Thyroid gland (tissue), 4 donors: Measurements from ENCODE around the gene ABCG1. TPM values are rescaled to one million over a fixed set of nuclear protein-coding genes. Genes with fewer than 3 reads are reported as not detected.

Source experiments
- DNase-seq, 2 donors: peaks; one replicate each; pipeline ENCODE4 v3.0.0-alpha.2; 2019
- H3K27ac ChIP-seq, 3 donors: fragments of 200-600 bp; sonication (generic); 1 replicate in 2 of 3; 2 replicates in 1 of 3; pipeline ENCODE4 v1.5.1; 2016 to 2019; ENCODE audit warnings: mild to moderate bottlenecking in 1 of 3, moderate library complexity in 1 of 3
- H3K27me3 ChIP-seq: fragments of 200-600 bp; sonication (generic); one replicate; pipeline ENCODE4 v1.5.1; 2019
- H3K36me3 ChIP-seq, 2 donors: fragments of 200-600 bp; sonication (generic); one replicate each; pipeline ENCODE4 v1.5.1; 2016 to 2019
- H3K4me1 ChIP-seq, 2 donors: fragments of 200-600 bp; sonication (generic); one replicate each; pipeline ENCODE4 v1.5.1; 2017 to 2019
- H3K4me3 ChIP-seq, 3 donors: fragments of 200-600 bp; sonication (generic); replicated peaks in 1 of 3; 1 replicate in 2 of 3; 2 replicates in 1 of 3; pipeline ENCODE4 v1.5.1; 2016; ENCODE audit warnings: mild to moderate bottlenecking in 1 of 3
- H3K9me3 ChIP-seq: fragments of 200-600 bp; sonication (generic); one replicate; pipeline ENCODE4 v1.5.1; 2017
- POLR2A ChIP-seq, 2 donors: fragments of 450-650 bp; IDR thresholded peaks; one replicate each; pipeline ENCODE4 v1.6.1; 2017; ENCODE audit warnings: antibody characterized with exemption in 2 of 2, mild to moderate bottlenecking in 2 of 2, moderate library complexity in 1 of 2
- WGBS, 2 donors: methylation state at CpG; one replicate each; pipeline ENCODE4 v1.1.5; 2017; 5-methylcytosine and 5-hydroxymethylcytosine counted together
- intact Hi-C: fragments of 100-400 bp; cut with DNase I; formaldehyde crosslinking; loops from one replicate; pipeline ENCODE4 v1.15.1; 2023
- total RNA-seq, 4 donors: library from RNA; depleted of rRNA; stranded (reverse); fragments of >200 nt; gene quantifications; one replicate each; pipeline ENCODE4 v1.2.3, GENCODE V29; 2016
- TF ChIP-seq, protein P1 (sequence below), 6 experiments: fragments of 200-600 bp in 3 of 6; fragments of 450-650 bp in 3 of 6; sonication (generic) in 3 of 6; IDR thresholded peaks; one replicate each; pipeline ENCODE4 v1.5.1; 2016 to 2019; ENCODE audit warnings: antibody characterized with exemption in 6 of 6, mild to moderate bottlenecking in 2 of 6, inconsistent platforms in 1 of 6, moderate library complexity in 1 of 6

ABCG1 gene
- total RNA-seq, 4 donors from 2014 or later: 13.8 to 34.1 (median 18.9) TPM

DNA sequence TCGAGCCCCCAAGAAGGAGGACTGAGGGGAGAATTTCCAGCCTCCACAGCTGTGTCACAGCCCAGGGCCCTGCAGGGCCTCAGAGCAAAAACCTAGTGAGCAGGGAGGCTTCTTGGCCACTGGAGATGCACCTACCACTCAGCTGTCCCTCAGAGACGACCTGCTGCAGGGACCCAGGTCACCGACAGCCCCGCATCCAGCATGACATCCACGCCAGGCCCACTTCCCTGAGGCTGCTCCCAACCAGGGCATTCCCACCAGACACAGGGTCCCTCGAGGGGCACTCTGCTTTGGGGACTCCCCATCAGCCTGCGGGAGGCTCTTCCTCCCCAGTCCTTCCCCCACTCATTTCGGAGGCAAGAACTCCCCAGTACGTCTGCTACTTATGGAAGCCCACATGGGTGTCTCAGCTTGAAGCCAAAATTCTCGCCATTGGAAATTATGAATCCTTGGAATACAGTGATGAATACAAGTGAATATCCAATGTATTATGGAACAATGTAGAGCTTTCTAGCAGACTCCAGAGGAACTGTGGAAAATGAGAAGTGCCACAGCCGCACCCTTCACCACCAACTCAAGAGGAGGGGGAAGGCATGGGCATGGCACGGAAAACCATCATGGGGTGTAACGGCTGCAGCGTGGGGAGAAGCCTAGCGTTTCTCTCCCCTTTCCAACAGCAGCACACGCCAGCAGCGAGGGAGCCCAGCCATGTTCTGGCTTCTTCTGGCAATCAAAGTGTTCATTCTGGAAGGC is 89.4 kb downstream of the ABCG1 start:
- Histone ChIP-seq H3K4me3 (no peak overlapping the region), H3K36me3 (peaks cover 0 to 8% of the 10 kb centered on the region in 2 donors), H3K4me1 (peaks cover 29 to 30% of the 10 kb centered on the region in 2 donors), H3K9me3 (no peaks in the 10 kb centered on the region), H3K27me3 (no peaks in the 10 kb centered on the region), H3K27ac (no peak overlapping the region)
- DNase-seq: no peak
- no peak for TF ChIP-seq POLR2A (IDR thresholded peaks at IDR 0.05)
- TF ChIP-seq, protein P1, sequence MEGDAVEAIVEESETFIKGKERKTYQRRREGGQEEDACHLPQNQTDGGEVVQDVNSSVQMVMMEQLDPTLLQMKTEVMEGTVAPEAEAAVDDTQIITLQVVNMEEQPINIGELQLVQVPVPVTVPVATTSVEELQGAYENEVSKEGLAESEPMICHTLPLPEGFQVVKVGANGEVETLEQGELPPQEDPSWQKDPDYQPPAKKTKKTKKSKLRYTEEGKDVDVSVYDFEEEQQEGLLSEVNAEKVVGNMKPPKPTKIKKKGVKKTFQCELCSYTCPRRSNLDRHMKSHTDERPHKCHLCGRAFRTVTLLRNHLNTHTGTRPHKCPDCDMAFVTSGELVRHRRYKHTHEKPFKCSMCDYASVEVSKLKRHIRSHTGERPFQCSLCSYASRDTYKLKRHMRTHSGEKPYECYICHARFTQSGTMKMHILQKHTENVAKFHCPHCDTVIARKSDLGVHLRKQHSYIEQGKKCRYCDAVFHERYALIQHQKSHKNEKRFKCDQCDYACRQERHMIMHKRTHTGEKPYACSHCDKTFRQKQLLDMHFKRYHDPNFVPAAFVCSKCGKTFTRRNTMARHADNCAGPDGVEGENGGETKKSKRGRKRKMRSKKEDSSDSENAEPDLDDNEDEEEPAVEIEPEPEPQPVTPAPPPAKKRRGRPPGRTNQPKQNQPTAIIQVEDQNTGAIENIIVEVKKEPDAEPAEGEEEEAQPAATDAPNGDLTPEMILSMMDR (IDR thresholded peaks at IDR 0.05): no peak
- intact Hi-C loops: loop anchor here (5.0 kb wide), 1 partner anchor 139 kb away; no protein-coding TSS in a partner anchor
- WGBS, 2 donors: 83 to 92% methylated on average over 17 of the region's 17 CpGs

DNA sequence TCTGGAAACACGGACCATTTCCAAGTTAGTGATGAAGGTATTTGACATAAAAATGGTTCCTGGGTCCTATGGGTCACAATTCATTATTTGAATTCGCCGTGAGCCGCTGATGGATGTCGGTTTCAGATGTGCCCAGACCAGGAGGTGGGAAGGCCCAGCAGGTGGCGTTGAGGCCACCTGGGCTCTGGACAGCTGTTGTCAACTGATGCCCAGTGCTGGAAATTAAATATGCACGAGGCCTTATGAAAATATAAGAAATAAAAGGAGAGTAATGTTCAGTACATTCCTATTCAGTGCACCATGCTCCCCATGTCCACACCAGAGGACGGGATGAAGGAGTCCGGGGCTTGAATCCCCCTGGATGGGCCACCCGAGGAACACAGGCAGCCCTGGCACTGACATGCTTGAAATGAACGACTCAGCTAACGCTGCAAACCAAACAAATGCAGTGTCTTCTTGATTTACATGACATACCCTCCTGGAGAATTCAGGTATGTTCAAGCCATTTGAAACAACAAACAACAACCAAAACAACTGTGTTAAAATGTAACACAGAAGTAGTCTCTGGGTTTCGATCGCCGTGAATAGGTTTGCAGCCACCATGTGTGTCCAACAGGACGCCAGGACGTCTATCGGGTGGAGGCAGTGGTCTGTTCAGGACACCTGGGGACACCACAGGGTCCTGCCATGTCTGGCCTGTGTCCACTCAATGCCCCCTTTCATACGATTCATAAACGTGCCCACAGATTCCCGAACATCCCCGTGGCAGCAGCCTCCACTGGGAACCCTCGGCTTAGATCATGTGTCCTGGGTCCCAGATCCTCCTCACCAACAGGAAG is 90.2 kb downstream of the ABCG1 start:
- Histone ChIP-seq H3K27me3 (no peaks in the 10 kb centered on the region), H3K36me3 (peaks cover 0 to 8% of the 10 kb centered on the region in 2 donors), H3K9me3 (no peaks in the 10 kb centered on the region), H3K27ac (peak overlapping the region in 2 of 3 donors; percentile 71 to 95), H3K4me3 (no peak overlapping the region), H3K4me1 (peaks cover 29 to 36% of the 10 kb centered on the region in 2 donors)
- no peak for TF ChIP-seq POLR2A (IDR thresholded peaks at IDR 0.05)
- TF ChIP-seq, protein P1 (IDR thresholded peaks at IDR 0.05): no peak
- 53 to 58% methylated on average over 18 to 23 of the region's 23 CpGs for WGBS, 2 donors
- intact Hi-C loops: loop anchor here (5.0 kb wide), 1 partner anchor 138 kb away; no protein-coding TSS in a partner anchor
- no peak for DNase-seq

DNA sequence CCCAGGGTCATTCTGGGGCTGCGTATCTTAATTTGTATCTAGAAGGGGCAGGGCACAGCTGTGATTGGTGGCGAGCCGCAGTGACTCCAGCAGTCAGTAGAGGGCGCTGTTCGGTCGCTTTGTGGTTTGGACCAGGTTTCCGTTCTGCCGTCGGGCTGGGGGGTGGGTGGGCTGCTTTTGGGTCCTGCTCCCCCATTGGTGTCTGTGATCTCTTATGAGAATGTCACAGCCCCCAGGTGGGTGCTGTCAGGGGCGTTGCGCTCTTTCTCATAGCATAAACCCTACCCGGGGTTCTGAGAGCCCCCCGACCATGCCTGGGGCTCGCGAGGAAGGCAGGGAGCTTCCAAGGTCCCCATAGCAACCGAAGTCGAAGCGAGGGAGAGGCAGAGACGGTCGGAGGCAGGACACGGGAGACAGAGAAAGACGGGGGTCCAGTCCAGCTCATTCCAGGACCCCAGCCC is 90.8 kb downstream of the ABCG1 start:
- Histone ChIP-seq H3K4me3 (no peak overlapping the region), H3K27me3 (no peaks in the 10 kb centered on the region), H3K27ac (peak overlapping the region; percentile 51 to 95 (median 71)), H3K36me3 (peaks cover 0 to 8% of the 10 kb centered on the region in 2 donors), H3K9me3 (no peaks in the 10 kb centered on the region), H3K4me1 (peaks cover 29 to 42% of the 10 kb centered on the region in 2 donors)
- no peak for TF ChIP-seq POLR2A (IDR thresholded peaks at IDR 0.05)
- TF ChIP-seq, protein P1 (IDR thresholded peaks at IDR 0.05): peak; percentile 70 to 93 (median 81)
- DNase-seq: peak; percentile 70 to 79
- WGBS, 2 donors: 12 to 41% methylated on average over 4 to 5 of the region's 22 CpGs
- intact Hi-C loops: loop anchor here (5.0 to 10.0 kb wide), 2 partner anchors 75 to 138 kb away; no protein-coding TSS in a partner anchor

DNA sequence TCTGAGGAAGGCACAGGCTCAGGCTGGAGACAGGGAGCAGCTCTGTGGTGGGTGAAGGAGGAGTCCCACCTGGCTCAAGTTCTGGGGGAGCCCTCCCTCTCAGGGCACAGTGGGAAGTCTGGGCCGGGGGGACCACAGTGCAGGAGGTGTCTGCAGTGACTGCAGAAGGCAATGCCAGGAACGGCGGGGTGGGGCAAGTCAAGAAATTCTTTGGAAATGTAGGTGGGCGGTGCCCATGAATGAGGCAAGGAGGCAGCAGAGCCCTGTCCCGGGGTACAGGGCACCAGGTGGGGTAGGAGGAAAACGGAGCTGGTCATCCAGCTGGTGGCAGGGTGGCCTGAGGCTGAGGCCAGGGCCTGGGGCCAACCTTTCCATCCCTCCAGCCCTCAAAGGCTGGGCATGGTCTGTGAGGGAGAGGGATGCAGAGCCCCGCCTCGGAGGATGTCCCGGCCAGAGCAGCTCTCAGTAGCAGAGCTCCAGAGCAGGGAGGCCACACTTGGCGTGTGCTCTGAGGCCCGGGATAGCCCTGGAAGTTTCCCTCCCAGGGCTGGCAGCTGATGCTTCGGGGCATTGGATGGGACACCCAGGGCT is 91.6 kb downstream of the ABCG1 start:
- intact Hi-C loops: loop anchor here (10.0 kb wide), 1 partner anchor 74 kb away; no protein-coding TSS in a partner anchor
- Histone ChIP-seq H3K27me3 (no peaks in the 10 kb centered on the region), H3K36me3 (peaks cover 0 to 8% of the 10 kb centered on the region in 2 donors), H3K4me1 (peaks cover 30 to 49% of the 10 kb centered on the region in 2 donors), H3K4me3 (no peak overlapping the region), H3K27ac (peak overlapping the region in 2 of 3 donors; percentile 92 to 95), H3K9me3 (no peaks in the 10 kb centered on the region)
- 71 to 76% methylated on average over 11 to 12 of the region's 12 CpGs for WGBS, 2 donors
- DNase-seq: peak; percentile 33 to 59
- peak in 1 of 2 donors; percentile 54 for TF ChIP-seq POLR2A (IDR thresholded peaks at IDR 0.05)
- TF ChIP-seq, protein P1 (IDR thresholded peaks at IDR 0.05): no peak
